ENCODE data around the gene PLAC1. TPM values are rescaled to one million over a fixed set of nuclear protein-coding genes. Genes with fewer than 3 reads are reported as not detected.

PLAC1 gene
- total and polyA plus RNA-seq, 4 donors, result 0.10 TPM; not detected in 3

GRCh38 chrX:134548257-134549201, 109.7 kb downstream of the PLAC1 start:
- H3K27ac ChIP-seq (ENCODE audit: low read depth in 1 of 2, low read length in 2 of 2), result no peak overlapping the region
- DNase-seq (no peak), ATAC-seq (ENCODE audit: low FRiP score) (no peak)
- no peaks in the 10 kb centered on the region for H3K27me3 ChIP-seq (ENCODE audit: control insufficient read depth in 1 of 2, insufficient read depth in 2 of 2, low read length in 1 of 2)
- WGBS, 2 donors, result 4 to 33% methylated on average over 33 of the region's 33 CpGs
- H3K4me3 ChIP-seq (ENCODE audit: low read length in 2 of 2), result peak overlapping the region in 1 of 2 donors; percentile 17
- no peaks in the 10 kb centered on the region for H3K9me3 ChIP-seq (ENCODE audit: control insufficient read depth, low read length)
- intact Hi-C loops (cut with DNase I), result no loop called here
- H3K4me1 ChIP-seq (ENCODE audit: control insufficient read depth in 1 of 2, insufficient read depth in 2 of 2, low read length in 2 of 2), result no peaks in the 10 kb centered on the region
- no peaks in the 10 kb centered on the region for H3K36me3 ChIP-seq (ENCODE audit: control insufficient read depth in 1 of 2, insufficient read depth in 2 of 2, low read length in 1 of 2)

- Histone ChIP-seq H3K27ac (ENCODE audit: low read depth in 1 of 2, low read length in 2 of 2) (no peak overlapping the region), H3K36me3 (ENCODE audit: control insufficient read depth in 1 of 2, insufficient read depth in 2 of 2, low read length in 1 of 2) (no peaks in the 10 kb centered on the region), H3K27me3 (ENCODE audit: control insufficient read depth in 1 of 2, insufficient read depth in 2 of 2, low read length in 1 of 2) (no peaks in the 10 kb centered on the region), H3K9me3 (ENCODE audit: control insufficient read depth, low read length) (no peaks in the 10 kb centered on the region), H3K4me1 (ENCODE audit: control insufficient read depth in 1 of 2, insufficient read depth in 2 of 2, low read length in 2 of 2) (no peaks in the 10 kb centered on the region), H3K4me3 (ENCODE audit: low read length in 2 of 2) (no peak overlapping the region)
- intact Hi-C loops (cut with DNase I), result no loop called here
- ATAC-seq (ENCODE audit: low FRiP score) (no peak), DNase-seq (no peak)
- whole genome bisulfite sequencing, 2 donors, result 70 to 90% methylated on average over 7 of the region's 7 CpGs
Measured at GRCh38 chrX:134547047-134547679, 111.1 kb downstream of the PLAC1 start.

GRCh38 chrX:134546187-134546586, 112.1 kb downstream of the PLAC1 start:
- intact Hi-C loops (cut with DNase I), result no loop called here
- ATAC-seq (ENCODE audit: low FRiP score), result no peak

GRCh38 chrX:134545510-134545909, 112.8 kb downstream of the PLAC1 start:
- DNase-seq (no peak), ATAC-seq (ENCODE audit: low FRiP score) (no peak)
- no peak overlapping the region for H3K4me3 ChIP-seq (ENCODE audit: low read length in 2 of 2)
- H3K27me3 ChIP-seq (ENCODE audit: control insufficient read depth in 1 of 2, insufficient read depth in 2 of 2, low read length in 1 of 2), result no peaks in the 10 kb centered on the region
- H3K36me3 ChIP-seq (ENCODE audit: control insufficient read depth in 1 of 2, insufficient read depth in 2 of 2, low read length in 1 of 2), result no peaks in the 10 kb centered on the region
- 63 to 83% methylated on average over 20 of the region's 20 CpGs for WGBS, 2 donors
- no peaks in the 10 kb centered on the region for H3K4me1 ChIP-seq (ENCODE audit: control insufficient read depth in 1 of 2, insufficient read depth in 2 of 2, low read length in 2 of 2)
- no peaks in the 10 kb centered on the region for H3K9me3 ChIP-seq (ENCODE audit: control insufficient read depth, low read length)
- H3K27ac ChIP-seq (ENCODE audit: low read depth in 1 of 2, low read length in 2 of 2), result no peak overlapping the region
- intact Hi-C loops (cut with DNase I), result no loop called here

More at GRCh38 chrX:134546187-134546586, 112.1 kb downstream of the PLAC1 start:
- H3K4me3 ChIP-seq (ENCODE audit: low read length in 2 of 2), result no peak overlapping the region
- no peak overlapping the region for H3K27ac ChIP-seq (ENCODE audit: low read depth in 1 of 2, low read length in 2 of 2)
- no peaks in the 10 kb centered on the region for H3K9me3 ChIP-seq (ENCODE audit: control insufficient read depth, low read length)
- no peaks in the 10 kb centered on the region for H3K4me1 ChIP-seq (ENCODE audit: control insufficient read depth in 1 of 2, insufficient read depth in 2 of 2, low read length in 2 of 2)
- DNase-seq, result no peak
- no peaks in the 10 kb centered on the region for H3K36me3 ChIP-seq (ENCODE audit: control insufficient read depth in 1 of 2, insufficient read depth in 2 of 2, low read length in 1 of 2)
- no peaks in the 10 kb centered on the region for H3K27me3 ChIP-seq (ENCODE audit: control insufficient read depth in 1 of 2, insufficient read depth in 2 of 2, low read length in 1 of 2)
- 68 to 88% methylated on average over 35 of the region's 35 CpGs for WGBS, 2 donors

GRCh38 chrX:134544513-134545151, 113.6 kb downstream of the PLAC1 start:
- no peak overlapping the region for H3K27ac ChIP-seq (ENCODE audit: low read depth in 1 of 2, low read length in 2 of 2)
- WGBS, 2 donors, result 10 to 29% methylated on average over 36 to 52 of the region's 52 CpGs

GRCh38 chrX:134544135-134544512, 114.1 kb downstream of the PLAC1 start:
- ATAC-seq (ENCODE audit: low FRiP score) (no peak), DNase-seq (no peak)
- WGBS, 2 donors, result 56 to 69% methylated on average over 6 of the region's 6 CpGs
- H3K4me3 ChIP-seq (ENCODE audit: low read length in 2 of 2), result no peak overlapping the region
- H3K27ac ChIP-seq (ENCODE audit: low read depth in 1 of 2, low read length in 2 of 2), result no peak overlapping the region
- no peaks in the 10 kb centered on the region for H3K27me3 ChIP-seq (ENCODE audit: control insufficient read depth in 1 of 2, insufficient read depth in 2 of 2, low read length in 1 of 2)
- intact Hi-C loops (cut with DNase I), result no loop called here
- H3K4me1 ChIP-seq (ENCODE audit: control insufficient read depth in 1 of 2, insufficient read depth in 2 of 2, low read length in 2 of 2), result no peaks in the 10 kb centered on the region
- H3K36me3 ChIP-seq (ENCODE audit: control insufficient read depth in 1 of 2, insufficient read depth in 2 of 2, low read length in 1 of 2), result no peaks in the 10 kb centered on the region
- no peaks in the 10 kb centered on the region for H3K9me3 ChIP-seq (ENCODE audit: control insufficient read depth, low read length)

More at GRCh38 chrX:134544513-134545151, 113.6 kb downstream of the PLAC1 start:
- intact Hi-C loops (cut with DNase I), result no loop called here
- H3K4me3 ChIP-seq (ENCODE audit: low read length in 2 of 2), result no peak overlapping the region
- ATAC-seq (ENCODE audit: low FRiP score) (peak; percentile 9), DNase-seq (no peak)
- H3K27me3 ChIP-seq (ENCODE audit: control insufficient read depth in 1 of 2, insufficient read depth in 2 of 2, low read length in 1 of 2), result no peaks in the 10 kb centered on the region
- no peaks in the 10 kb centered on the region for H3K9me3 ChIP-seq (ENCODE audit: control insufficient read depth, low read length)
- H3K36me3 ChIP-seq (ENCODE audit: control insufficient read depth in 1 of 2, insufficient read depth in 2 of 2, low read length in 1 of 2), result no peaks in the 10 kb centered on the region
- H3K4me1 ChIP-seq (ENCODE audit: control insufficient read depth in 1 of 2, insufficient read depth in 2 of 2, low read length in 2 of 2), result no peaks in the 10 kb centered on the region

- ATAC-seq (ENCODE audit: low FRiP score) (no peak), DNase-seq (no peak)
- intact Hi-C loops (cut with DNase I), result no loop called here
- H3K4me3 ChIP-seq (ENCODE audit: low read length in 2 of 2), result no peak overlapping the region
- no peaks in the 10 kb centered on the region for H3K36me3 ChIP-seq (ENCODE audit: control insufficient read depth in 1 of 2, insufficient read depth in 2 of 2, low read length in 1 of 2)
- no peaks in the 10 kb centered on the region for H3K9me3 ChIP-seq (ENCODE audit: control insufficient read depth, low read length)
- 50 to 78% methylated on average over 3 of the region's 3 CpGs for WGBS, 2 donors
- H3K27ac ChIP-seq (ENCODE audit: low read depth in 1 of 2, low read length in 2 of 2), result no peak overlapping the region
- no peaks in the 10 kb centered on the region for H3K27me3 ChIP-seq (ENCODE audit: control insufficient read depth in 1 of 2, insufficient read depth in 2 of 2, low read length in 1 of 2)
- no peaks in the 10 kb centered on the region for H3K4me1 ChIP-seq (ENCODE audit: control insufficient read depth in 1 of 2, insufficient read depth in 2 of 2, low read length in 2 of 2)
Measured at GRCh38 chrX:134543288-134543687, 115.0 kb downstream of the PLAC1 start.

GRCh38 chrX:134542485-134542884, 115.8 kb downstream of the PLAC1 start:
- Histone ChIP-seq H3K27ac (ENCODE audit: low read depth in 1 of 2, low read length in 2 of 2) (no peak overlapping the region), H3K4me3 (ENCODE audit: low read length in 2 of 2) (no peak overlapping the region), H3K4me1 (ENCODE audit: control insufficient read depth in 1 of 2, insufficient read depth in 2 of 2, low read length in 2 of 2) (no peaks in the 10 kb centered on the region), H3K36me3 (ENCODE audit: control insufficient read depth in 1 of 2, insufficient read depth in 2 of 2, low read length in 1 of 2) (no peaks in the 10 kb centered on the region), H3K27me3 (ENCODE audit: control insufficient read depth in 1 of 2, insufficient read depth in 2 of 2, low read length in 1 of 2) (no peaks in the 10 kb centered on the region), H3K9me3 (ENCODE audit: control insufficient read depth, low read length) (no peaks in the 10 kb centered on the region)
- intact Hi-C loops (cut with DNase I), result no loop called here
- DNase-seq, result no peak
- 43 to 76% methylated on average over 2 of the region's 2 CpGs for WGBS, 2 donors
- no peak for ATAC-seq (ENCODE audit: low FRiP score)

Data from aorta (tissue), 5 donors.